ENCODE data around the gene ADAMTS1.
"Not testable (repeated sequence)": the region's sequence is repeated elsewhere in the genome, so short reads cannot be mapped to it uniquely, and the experiment has no call there.

ADAMTS1 gene

DNA sequence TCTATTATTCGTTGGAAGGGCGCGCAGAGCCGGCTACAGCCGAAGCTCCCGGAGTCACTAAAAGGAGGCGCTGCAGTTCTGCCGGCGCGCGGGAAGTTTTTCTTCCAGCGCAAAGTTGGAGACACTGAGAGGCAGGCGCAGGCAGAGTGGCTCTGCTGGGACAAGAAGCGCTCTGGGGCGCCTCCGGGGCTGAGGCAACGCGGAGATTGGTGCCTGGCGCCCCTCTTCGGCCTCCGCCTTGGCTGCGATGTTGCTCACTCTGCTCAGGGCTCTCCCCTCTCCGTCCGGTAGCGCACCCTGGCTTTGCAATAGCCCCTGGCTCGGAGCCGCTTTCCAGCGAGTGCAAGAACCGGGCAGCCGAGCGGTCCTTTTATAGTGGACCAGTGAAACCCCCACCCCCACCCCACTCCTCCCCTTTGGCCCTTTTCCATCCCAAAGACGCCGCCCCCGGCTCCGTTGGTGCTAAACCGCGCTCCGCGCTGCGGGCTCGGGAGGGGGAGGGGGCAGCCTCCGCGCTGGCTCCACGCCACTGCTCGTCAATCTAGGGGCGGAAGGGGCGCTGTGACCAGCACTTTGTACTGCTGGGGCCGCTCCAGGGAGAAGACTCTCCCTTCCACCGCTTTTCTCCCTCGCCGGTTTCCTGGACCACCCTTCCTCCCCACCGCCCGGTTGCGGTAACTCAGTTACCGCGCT is at the start of gene ADAMTS1:
Gene ADAMTS1, minus strand, starts transcription at position 344 of the 693 bp plus-strand sequence. CDS start 455 bp downstream, outside the sequence.
- no peak for DNase-seq (ENCODE audit: low read depth)

GRCh38 chr21:26892151-26892550 is 46.9 kb upstream of the ADAMTS1 start:
- DNase-seq (ENCODE audit: low read depth): no peak

DNA sequence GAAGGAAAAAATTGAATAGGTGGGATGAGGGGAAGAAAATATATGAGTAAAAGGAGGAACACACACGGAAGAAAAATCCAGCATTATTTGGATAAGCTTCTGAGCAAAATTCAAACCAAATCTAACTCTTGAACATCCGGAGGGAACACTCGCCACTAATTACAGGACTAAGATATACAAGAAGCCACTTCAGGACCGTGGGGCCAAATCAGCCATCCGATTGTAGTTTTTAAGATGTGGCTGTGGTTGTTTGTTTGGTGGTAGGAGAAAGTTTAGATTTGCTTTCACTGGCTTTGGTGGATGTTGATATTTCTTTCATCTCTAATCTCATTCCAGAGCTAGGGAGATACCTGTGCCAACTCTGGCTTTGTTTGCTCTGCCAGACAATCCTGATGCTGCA is 43.7 kb upstream of the ADAMTS1 start:
- DNase-seq (ENCODE audit: low read depth): no peak

DNA sequence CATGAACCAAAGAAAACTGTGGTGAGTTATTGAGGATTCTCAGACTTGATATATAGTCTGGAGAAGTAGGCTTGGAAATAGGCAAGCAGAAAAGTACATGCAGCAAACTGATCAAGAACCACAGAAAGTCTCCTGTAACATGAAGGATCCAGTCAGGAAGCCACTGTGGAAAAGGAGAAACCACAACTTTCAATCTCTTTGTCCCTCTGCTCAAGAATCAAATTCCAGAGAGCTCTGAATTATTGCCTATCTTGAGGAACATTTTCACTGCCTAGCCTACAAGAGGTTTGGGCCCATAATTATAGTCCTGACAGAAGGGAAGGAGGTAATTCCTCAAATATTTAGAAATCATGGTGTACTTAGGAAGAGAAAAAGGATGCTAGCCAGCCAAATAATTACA is 43.0 kb upstream of the ADAMTS1 start:
- DNase-seq (ENCODE audit: low read depth): no peak

GRCh38 chr21:26887251-26887650 is 42.0 kb upstream of the ADAMTS1 start:
- no peak for DNase-seq (ENCODE audit: low read depth)

DNA sequence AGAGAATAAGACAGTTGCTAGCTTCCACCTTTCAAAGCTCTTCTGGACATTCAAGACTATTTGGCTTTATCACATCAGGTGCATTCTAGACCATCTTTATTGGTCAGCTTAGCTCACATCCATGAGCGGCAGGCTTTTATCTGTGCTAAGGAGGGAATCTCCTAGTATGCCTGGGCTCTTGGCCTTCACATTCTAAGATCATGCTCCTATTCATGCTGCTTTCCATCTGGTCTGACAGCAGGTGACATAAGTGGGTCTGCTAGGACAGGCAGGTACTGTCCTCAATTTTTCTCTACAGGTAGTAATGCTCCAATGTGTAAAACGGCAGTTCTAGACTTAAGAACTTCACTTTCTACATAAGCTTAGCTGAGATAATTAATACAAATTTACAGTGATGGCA is 39.2 kb upstream of the ADAMTS1 start:
- DNase-seq (ENCODE audit: low read depth): no peak

- DNase-seq (ENCODE audit: low read depth): no peak
Measured at GRCh38 chr21:26883768-26884167, 38.6 kb upstream of the ADAMTS1 start.

- DNase-seq (ENCODE audit: low read depth): no peak
Measured at GRCh38 chr21:26881504-26882228, 36.5 kb upstream of the ADAMTS1 start.

- DNase-seq (ENCODE audit: low read depth): no peak
Measured at GRCh38 chr21:26877018-26877417, 31.8 kb upstream of the ADAMTS1 start.

DNA sequence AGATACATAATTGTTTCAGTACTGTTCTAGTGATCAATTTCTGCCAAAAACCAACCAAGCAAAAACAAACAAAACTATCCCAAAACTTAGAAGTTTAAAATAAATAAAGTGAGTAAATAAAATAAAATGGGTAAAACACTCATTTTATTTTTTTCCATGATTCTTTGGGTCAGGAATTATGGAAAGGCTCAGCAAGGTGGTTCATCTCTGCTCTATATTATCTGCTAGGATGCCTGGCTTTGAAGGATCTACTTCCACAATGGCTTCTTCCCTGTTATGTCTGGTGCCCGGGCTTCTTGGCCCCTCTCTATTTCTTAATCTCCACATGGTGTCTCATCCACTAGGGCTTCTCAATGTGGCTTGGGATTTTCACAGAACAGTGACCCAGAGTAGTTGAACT is 29.1 kb upstream of the ADAMTS1 start:
- DNase-seq (ENCODE audit: low read depth): no peak

- DNase-seq (ENCODE audit: low read depth): no peak
Measured at GRCh38 chr21:26865857-26866256, 20.6 kb upstream of the ADAMTS1 start.

- DNase-seq (ENCODE audit: low read depth): not testable (repeated sequence)
Measured at GRCh38 chr21:26856871-26857350, 11.7 kb upstream of the ADAMTS1 start.

- not testable (repeated sequence) for DNase-seq (ENCODE audit: low read depth)
Measured at GRCh38 chr21:26854695-26855094, 9.5 kb upstream of the ADAMTS1 start.

GRCh38 chr21:26852423-26852822 is 7.2 kb upstream of the ADAMTS1 start:
- no peak for DNase-seq (ENCODE audit: low read depth)

- DNase-seq (ENCODE audit: low read depth): no peak
Measured at GRCh38 chr21:26851109-26851944, 6.1 kb upstream of the ADAMTS1 start.

- no peak for DNase-seq (ENCODE audit: low read depth)
Measured at GRCh38 chr21:26850116-26850643, 5.0 kb upstream of the ADAMTS1 start.

DNA sequence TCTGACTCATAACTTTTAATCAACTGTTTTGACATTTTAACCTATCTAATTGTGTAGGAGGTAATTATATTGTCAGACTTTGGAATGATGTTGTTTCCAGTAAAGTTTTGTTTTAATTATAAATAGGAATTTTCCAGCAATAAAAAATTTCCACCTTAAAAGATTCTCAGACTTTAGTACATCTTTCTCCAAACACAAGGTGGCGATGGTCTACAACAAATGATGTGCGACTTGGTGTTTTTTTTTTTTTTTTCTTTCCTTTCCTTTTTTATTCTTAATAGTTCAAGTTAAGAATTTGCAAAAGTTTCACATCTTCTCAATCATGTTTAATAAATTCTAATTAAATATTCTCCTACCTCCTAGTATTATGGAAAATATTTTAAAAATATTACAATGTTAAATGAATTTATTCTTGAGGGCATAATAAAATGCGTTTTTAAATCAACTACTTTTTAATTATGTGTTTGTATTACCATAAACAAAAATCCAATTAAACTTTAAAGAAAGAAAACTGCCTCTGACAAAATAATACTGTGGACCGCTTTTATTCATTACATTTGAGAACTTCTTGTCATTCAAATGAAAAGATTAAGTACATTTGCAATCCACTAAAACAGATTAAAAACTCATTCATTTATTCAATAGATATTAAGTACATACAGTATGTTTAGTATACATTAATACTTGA is 4.4 kb upstream of the ADAMTS1 start:
- no peak for DNase-seq (ENCODE audit: low read depth)

- no peak for DNase-seq (ENCODE audit: low read depth)
Measured at GRCh38 chr21:26847921-26848320, 2.7 kb upstream of the ADAMTS1 start.

DNA sequence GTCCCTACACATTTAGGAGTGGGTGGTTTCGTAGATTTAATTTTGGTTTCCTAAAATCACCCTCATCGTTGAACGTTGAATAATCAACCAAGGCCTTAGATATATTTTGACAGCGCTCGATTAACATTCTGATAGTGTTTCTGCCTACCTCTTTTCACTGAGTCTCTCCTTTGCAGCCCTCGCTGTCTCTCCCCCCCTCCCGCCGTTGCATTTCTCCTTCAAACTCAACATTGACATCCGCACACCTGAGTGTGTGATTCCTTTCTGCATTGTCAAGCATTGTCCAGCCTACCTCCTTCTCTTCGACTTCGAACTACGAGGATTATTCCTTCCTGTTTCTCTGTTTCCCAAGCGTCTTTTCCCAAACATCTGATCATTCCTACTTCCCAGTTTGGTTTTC is 1.8 kb upstream of the ADAMTS1 start:
- DNase-seq (ENCODE audit: low read depth): no peak

GRCh38 chr21:26846036-26846931 is 1.1 kb upstream of the ADAMTS1 start:
- DNase-seq (ENCODE audit: low read depth): no peak

DNA sequence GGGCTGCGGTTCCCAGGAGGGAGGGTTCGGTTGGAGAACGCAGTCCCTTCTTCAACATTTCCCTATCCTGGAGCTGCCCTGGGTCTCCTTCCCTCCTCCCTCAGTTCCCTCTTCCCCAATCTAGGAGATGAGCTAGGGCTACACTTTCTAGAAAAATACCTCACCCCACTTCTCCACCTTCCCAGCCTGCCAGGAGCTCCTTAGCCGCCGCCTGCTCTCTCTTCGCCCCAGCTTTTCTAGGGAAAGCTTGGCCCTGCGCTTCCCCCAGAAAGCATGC is 488 bp upstream of the ADAMTS1 start:
- no peak for DNase-seq (ENCODE audit: low read depth)

All from stimulated activated CD8-positive, alpha-beta memory T cell treated with anti-CD3 and anti-CD28 coated beads, Interleukin-7, amount 100 ng/mL, for 24 hours (primary cell).